K562 (cell line): ENCODE data around the gene ZNHIT3. TPM values are rescaled to one million over a fixed set of nuclear protein-coding genes. Genes with fewer than 3 reads are reported as not detected.

Source experiments
- CCNT2 ChIP-seq: IDR thresholded peaks from 2 replicates; pipeline ENCODE4 v1.6.1; 2011; ENCODE audit warnings: borderline replicate concordance, low read depth, mild to moderate bottlenecking, moderate library complexity, mixed read lengths, low read length; ENCODE audit not compliant: insufficient read length; ENCODE audit errors: extremely low read depth
- CXXC5 ChIP-seq: fragments of 250-450 bp; sonication (Bioruptor Pico); IDR thresholded peaks from 2 replicates; pipeline ENCODE4 v1.8.0; 2022; ENCODE audit warnings: inconsistent platforms, mild to moderate bottlenecking, moderate library complexity
- ESRRB ChIP-seq: fragments of 250-450 bp; sonication (Bioruptor Pico); IDR thresholded peaks from 2 replicates; pipeline ENCODE4 v1.5.0; 2020; ENCODE audit warnings: mild to moderate bottlenecking, moderate library complexity, borderline replicate concordance
- GABPB1 ChIP-seq: sonication (generic); formaldehyde crosslinking; IDR thresholded peaks from 2 replicates; pipeline ENCODE4 v1.8.0; 2022; ENCODE audit warnings: mild to moderate bottlenecking, missing genetic modification reagents
- HDAC3 ChIP-seq: fragments of 450-650 bp; IDR thresholded peaks from 2 replicates; pipeline ENCODE4 v1.6.1; 2018; ENCODE audit warnings: borderline replicate concordance, mild to moderate bottlenecking, moderate library complexity; ENCODE audit not compliant: partially characterized antibody
- HMGN3 ChIP-seq: IDR thresholded peaks from 2 replicates; pipeline ENCODE4 v1.6.1; 2011; ENCODE audit warnings: borderline replicate concordance, low read depth, mild to moderate bottlenecking, mixed read lengths, low read length; ENCODE audit not compliant: insufficient read length; ENCODE audit errors: extremely low read depth
- KLF13 ChIP-seq: fragments of 450-650 bp; IDR thresholded peaks from 2 replicates; pipeline ENCODE4 v1.6.1; 2016; ENCODE audit warnings: missing genetic modification characterization, low read depth, mild to moderate bottlenecking, missing compliant biosample characterization, moderate library complexity, borderline replicate concordance
- MXI1 ChIP-seq: IDR thresholded peaks from 2 replicates; pipeline ENCODE4 v1.6.1; 2011; ENCODE audit warnings: low read depth, mild to moderate bottlenecking, improper control_type of control experiment, low read length
- NCOA4 ChIP-seq: fragments of 450-650 bp; IDR thresholded peaks from 2 replicates; pipeline ENCODE4 v1.6.1; 2018; ENCODE audit warnings: mild to moderate bottlenecking; ENCODE audit not compliant: partially characterized antibody
- PHF21A ChIP-seq: fragments of 450-650 bp; IDR thresholded peaks from 2 replicates; pipeline ENCODE4 v1.6.1; 2017; ENCODE audit warnings: low read depth, borderline replicate concordance
- SMAD1 ChIP-seq: fragments of 150-350 bp; IDR thresholded peaks from 2 replicates; pipeline ENCODE4 v1.6.1; 2014; ENCODE audit warnings: low read length, low read depth; ENCODE audit not compliant: partially characterized antibody
- SMARCC2 ChIP-seq: fragments of 450-650 bp; IDR thresholded peaks from 2 replicates; pipeline ENCODE4 v1.6.1; 2017; ENCODE audit warnings: antibody characterized with exemption, moderate library complexity, mild to moderate bottlenecking, low read depth
- SUPT5H ChIP-seq: fragments of 450-650 bp; IDR thresholded peaks from 2 replicates; pipeline ENCODE4 v1.6.1; 2016
- ZC3H4 ChIP-seq: sonication (generic); formaldehyde crosslinking; IDR thresholded peaks from 2 replicates; pipeline ENCODE4 v1.9.0; 2021; ENCODE audit warnings: missing genetic modification reagents, borderline replicate concordance
- ZMIZ1 ChIP-seq, 2 experiments: fragments of 150-350 bp in 1 of 2; IDR thresholded peaks; 2 replicates each; pipeline ENCODE4 v1.6.1; 2012 to 2016; ENCODE audit warnings: low read depth in 2 of 2, low read length in 2 of 2, mild to moderate bottlenecking in 1 of 2, moderate library complexity in 1 of 2
- polyA plus RNA-seq, 8 experiments: library from polyadenylated mRNA; depleted of rRNA in 4 of 8; stranded (reverse) in 5 of 8; unstranded in 3 of 8; fragments of >200 nt; fragmentation: Nextera tagmentation in 2 of 8; fragmentation: Illumina TruSeq in 1 of 8; extraction: Ambion mirVana in 2 of 8; extraction: Trizol in 1 of 8; gene quantifications; 2 replicates each; pipeline versions ENCODE4 v1.2.1 to v1.2.3, GENCODE V29; 2011 to 2014; ENCODE audit warnings: inconsistent platforms in 1 of 8, missing spikeins in 1 of 8
- total RNA-seq, 7 experiments: library from RNA; depleted of rRNA in 6 of 7; stranded (reverse); fragments of >200 nt in 6 of 7; fragmentation: Illumina TruSeq in 2 of 7; extraction: Trizol in 2 of 7; gene quantifications; 2 replicates each; pipeline versions ENCODE4 v1.2.1 to v1.2.3, GENCODE V29; 2011 to 2021; ENCODE audit warnings: low replicate concordance in 1 of 7
- TF ChIP-seq, protein P1 (sequence below): fragments of 450-650 bp; IDR thresholded peaks from 2 replicates; pipeline ENCODE4 v1.6.1; 2014; ENCODE audit warnings: low read depth, mild to moderate bottlenecking, moderate library complexity, borderline replicate concordance
- TF ChIP-seq, protein P2 (sequence below): fragments of 250-450 bp; sonication (Bioruptor Pico); IDR thresholded peaks from 2 replicates; pipeline ENCODE4 v1.4.0; 2020; ENCODE audit warnings: mild to moderate bottlenecking

ZNHIT3 gene
- total and polyA plus RNA-seq, 9 of the 15 experiments (the other 6 are each of a cell fraction or from before 2014, with no cell fraction given), result 45.0 to 300 (median 88.4) TPM

DNA sequence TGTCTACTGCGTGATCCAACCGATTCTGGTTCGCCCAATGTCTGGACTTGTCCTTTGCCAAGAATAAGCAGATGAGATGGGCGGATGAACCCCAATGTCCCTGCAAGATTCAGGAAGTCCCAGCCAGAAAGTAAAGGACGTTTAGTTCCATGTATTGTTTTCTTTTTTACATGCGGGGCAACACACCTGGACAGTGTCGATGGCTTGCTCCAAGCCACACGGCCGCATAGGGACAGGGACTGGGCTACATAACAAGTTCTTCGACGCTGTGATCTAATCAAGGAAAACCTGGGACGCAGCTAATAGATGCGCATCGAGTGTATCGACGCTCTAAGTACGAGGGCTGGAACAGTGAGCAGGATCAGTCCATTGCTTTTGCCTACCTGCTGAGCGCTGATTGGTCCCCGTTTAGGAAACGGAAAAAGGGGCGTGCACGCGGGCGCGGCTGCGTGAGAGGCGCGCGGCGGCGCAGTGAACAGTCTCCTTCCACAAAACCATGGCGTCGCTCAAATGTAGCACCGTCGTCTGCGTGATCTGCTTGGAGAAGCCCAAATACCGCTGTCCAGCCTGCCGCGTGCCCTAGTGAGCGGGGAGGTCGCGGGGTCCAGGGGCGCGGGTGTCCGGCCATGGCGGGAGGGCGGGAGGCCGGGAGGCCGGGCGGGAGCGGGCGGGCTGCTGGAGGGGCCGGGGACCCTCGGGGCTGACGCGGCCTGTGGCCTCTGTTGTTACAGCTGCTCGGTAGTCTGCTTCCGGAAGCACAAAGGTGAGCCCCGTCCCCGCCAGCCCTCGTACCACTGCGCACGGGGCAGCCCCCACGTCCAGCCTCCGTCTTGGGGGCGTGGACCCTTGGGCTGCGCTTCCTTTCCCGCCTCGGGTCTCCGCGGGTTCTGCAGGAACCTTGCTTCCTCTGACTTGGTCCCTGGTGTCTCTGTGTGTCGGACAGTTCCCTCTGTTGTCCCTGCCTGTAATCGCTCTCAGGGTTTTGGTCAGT lies at the start of gene ZNHIT3 (continued):
- peak; percentile 49 to 97; a peak in 3 of 4 replicates for TF ChIP-seq ZMIZ1 (IDR thresholded peaks at IDR 0.05; ENCODE audit: low read depth in 2 of 2, low read length in 2 of 2)
- TF ChIP-seq ESRRB (CRISPR knock-in tag), result no peak
- TF ChIP-seq SMARCC2, result no peak
- TF ChIP-seq PHF21A, result peak; percentile 56; the same call in 1 of the 2 replicates
- peak; percentile 35; the same call in 1 of the 2 replicates for TF ChIP-seq GABPB1 (CRISPR knock-in tag)
- no peak for TF ChIP-seq ZC3H4 (CRISPR knock-in tag)
- TF ChIP-seq MXI1, result peak; percentile 77; the same call in 1 of the 2 replicates
- TF ChIP-seq SMAD1, result peak; percentile 26
- no peak for TF ChIP-seq HMGN3
- peak; percentile 44 for TF ChIP-seq CCNT2
- peak; percentile 99 for TF ChIP-seq CXXC5 (CRISPR knock-in tag)
- TF ChIP-seq, protein P1, sequence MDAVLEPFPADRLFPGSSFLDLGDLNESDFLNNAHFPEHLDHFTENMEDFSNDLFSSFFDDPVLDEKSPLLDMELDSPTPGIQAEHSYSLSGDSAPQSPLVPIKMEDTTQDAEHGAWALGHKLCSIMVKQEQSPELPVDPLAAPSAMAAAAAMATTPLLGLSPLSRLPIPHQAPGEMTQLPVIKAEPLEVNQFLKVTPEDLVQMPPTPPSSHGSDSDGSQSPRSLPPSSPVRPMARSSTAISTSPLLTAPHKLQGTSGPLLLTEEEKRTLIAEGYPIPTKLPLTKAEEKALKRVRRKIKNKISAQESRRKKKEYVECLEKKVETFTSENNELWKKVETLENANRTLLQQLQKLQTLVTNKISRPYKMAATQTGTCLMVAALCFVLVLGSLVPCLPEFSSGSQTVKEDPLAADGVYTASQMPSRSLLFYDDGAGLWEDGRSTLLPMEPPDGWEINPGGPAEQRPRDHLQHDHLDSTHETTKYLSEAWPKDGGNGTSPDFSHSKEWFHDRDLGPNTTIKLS, result peak; percentile 55; the same call in 1 of the 2 replicates
- TF ChIP-seq SUPT5H, result peak; percentile 80
- TF ChIP-seq HDAC3, result no peak
- TF ChIP-seq, protein P2, sequence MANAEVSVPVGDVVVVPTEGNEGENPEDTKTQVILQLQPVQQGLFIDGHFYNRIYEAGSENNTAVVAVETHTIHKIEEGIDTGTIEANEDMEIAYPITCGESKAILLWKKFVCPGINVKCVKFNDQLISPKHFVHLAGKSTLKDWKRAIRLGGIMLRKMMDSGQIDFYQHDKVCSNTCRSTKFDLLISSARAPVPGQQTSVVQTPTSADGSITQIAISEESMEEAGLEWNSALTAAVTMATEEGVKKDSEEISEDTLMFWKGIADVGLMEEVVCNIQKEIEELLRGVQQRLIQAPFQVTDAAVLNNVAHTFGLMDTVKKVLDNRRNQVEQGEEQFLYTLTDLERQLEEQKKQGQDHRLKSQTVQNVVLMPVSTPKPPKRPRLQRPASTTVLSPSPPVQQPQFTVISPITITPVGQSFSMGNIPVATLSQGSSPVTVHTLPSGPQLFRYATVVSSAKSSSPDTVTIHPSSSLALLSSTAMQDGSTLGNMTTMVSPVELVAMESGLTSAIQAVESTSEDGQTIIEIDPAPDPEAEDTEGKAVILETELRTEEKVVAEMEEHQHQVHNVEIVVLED (CRISPR knock-in tag), result peak; percentile 91
- peak; percentile 98 for TF ChIP-seq NCOA4
- TF ChIP-seq KLF13, result 0 out of 2 replicates have a peak, but pooled peaks have one; percentile 62
